SH-SY5Y (cell line): ENCODE measurements around the gene ITFG1.

Experiments used
- GATA2 ChIP-seq: IDR thresholded peaks from 2 replicates; pipeline ENCODE4 v1.6.1; 2011; ENCODE audit warnings: mild to moderate bottlenecking, low read depth, low read length
- GATA3 ChIP-seq: IDR thresholded peaks from 2 replicates; pipeline ENCODE4 v1.6.1; 2011; ENCODE audit warnings: low read depth, mild to moderate bottlenecking, low read length, moderate library complexity

The ITFG1 gene

DNA sequence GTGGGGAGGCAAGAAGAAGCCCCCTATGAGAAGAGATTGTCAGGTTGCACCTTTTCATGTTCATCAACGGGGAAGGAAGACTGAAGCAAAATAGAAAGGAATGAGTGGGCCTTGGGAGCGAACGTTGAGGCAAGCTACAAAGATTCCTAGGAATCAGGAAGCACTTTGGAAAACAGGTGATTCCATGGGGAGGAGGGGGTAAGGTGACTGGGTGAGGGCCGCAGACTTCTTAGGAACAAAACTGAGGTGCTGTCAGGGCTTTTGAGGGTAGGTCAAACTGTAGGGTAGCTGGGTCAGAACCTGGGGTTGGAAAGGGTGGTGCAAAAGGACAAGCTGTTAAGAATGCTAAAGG lies 528 bp downstream of the ITFG1 start:
- TF ChIP-seq GATA2, result no peak
- TF ChIP-seq GATA3, result no peak

DNA sequence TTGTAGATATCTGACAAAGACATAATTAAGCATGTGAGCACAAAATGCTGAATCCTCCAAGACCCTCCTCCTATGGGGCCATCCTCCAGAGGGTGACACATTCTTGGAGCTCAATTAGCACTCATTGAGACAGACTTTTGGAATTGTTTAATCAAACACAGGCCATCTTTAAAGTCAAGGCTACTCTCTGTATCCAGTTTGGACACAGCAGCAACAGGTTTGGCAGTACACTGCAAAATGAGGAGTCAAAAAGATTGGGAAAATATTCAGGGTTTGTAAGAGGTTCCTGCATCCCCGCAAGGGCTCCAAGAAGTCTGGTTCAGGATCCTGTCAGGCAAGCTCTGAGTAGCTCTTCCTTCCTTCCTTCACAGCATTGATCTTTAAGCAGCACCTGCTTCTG lies 1.3 kb downstream of the ITFG1 start:
- no peak for TF ChIP-seq GATA3
- no peak for TF ChIP-seq GATA2

DNA sequence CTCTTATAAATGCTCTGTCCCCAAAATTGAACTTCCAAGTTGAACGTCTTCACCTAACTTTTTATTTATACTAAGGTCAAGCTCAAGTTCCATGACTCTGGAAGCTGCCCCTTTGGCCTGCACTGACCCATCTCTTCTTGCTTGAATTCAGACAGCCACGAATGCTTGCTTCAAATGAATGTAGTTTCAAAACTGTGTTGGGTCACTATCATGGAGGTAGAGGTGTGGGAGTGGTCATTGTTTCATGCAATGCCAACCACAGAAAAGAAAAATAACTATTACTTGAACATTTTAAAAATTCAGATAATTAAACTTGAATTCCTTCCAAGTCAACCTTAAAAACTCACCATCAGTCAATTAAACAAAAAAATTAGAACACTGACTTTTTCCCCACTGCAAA lies 2.5 kb downstream of the ITFG1 start:
- no peak for TF ChIP-seq GATA2
- no peak for TF ChIP-seq GATA3

DNA sequence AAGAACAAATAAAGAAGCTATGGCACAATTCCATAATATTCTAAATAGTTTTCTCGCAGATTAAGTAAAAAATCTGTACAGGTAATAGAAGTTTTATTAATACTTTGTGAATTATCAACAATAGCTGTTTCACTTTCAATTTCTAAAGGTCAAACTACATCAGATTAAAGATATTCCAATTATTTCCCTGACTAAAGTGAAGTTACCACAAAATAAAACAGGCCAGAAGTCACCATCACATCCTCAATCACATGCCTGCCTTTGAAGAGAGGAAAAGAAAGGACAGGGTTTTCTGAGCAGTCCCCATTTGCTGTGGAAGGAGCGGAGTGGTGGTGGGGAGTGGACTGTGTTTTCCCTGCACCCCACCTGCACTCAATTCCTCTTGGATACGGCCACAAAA lies 11.1 kb downstream of the ITFG1 start:
- no peak for TF ChIP-seq GATA2
- no peak for TF ChIP-seq GATA3

DNA sequence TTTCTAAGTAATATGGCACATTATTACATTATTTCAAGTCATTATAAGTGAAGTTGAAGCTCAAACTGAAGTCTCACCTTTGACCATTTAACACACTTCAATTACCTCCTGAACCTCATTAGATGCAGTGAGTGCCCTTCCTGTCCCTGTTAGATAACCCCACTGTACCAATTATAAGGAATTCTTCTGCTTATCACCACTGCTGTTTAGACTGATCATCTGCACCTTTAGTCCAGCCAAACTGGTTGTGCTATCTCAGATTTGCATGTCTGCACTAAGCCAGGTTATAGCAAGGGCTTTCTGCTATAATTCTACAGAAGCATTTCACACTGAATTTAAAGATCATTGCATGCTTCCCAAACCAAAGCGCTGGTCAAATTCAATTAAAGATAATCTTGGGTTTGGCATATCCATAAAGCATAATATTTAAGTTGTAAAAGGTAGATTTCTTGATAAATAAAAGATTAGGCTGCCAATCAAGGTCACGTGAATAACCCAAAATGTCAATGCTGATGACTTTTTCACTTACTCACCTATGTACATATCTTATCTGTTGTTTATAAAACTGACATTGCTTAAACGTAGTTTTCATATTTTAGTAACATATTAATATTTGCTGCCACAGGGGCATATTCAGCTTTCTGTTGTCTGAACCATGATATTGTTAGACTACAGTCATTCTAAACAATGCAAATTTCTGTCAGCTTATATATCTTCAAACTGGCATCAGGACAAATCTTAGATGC lies 11.9 kb downstream of the ITFG1 start:
- TF ChIP-seq GATA2 (no peak), GATA3 (no peak)

DNA sequence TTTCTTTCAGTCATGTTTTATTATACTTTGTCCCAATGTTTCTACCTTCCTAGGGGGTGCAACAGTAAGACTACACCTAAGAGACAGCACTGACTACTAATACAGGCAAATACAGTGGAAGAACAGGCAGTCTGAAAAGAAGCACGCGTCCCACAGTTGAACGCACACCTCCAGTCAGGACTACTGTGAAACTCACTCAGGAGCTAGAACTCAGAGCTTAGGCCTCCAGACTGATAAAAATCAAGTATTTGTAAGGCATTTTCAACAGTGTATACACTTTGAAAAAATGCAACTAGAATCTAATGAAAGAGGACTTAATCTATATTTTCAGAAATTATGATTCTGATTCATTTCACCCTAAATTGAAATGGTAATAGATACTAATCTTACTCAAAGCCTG lies 14.4 kb downstream of the ITFG1 start:
- no peak for TF ChIP-seq GATA2
- no peak for TF ChIP-seq GATA3

DNA sequence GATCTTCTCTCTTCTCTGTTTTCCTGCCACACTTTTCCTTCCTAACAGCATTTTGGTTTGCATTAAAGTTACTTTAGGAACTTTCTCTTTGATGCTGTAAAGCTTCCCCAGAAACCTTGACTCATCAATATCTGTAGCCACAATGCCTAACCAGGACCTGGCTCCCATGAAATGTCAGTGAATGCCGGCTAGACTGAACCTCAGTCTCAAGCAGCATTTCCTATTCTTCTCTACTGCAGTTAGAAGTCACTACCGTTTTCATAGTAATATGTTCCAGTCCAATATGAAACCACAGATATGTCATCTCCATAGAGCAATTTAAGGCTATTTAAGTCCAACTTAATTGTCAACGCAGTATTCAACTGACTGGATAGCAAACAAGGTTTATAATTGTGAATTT lies 28.9 kb downstream of the ITFG1 start:
- TF ChIP-seq GATA3 (no peak), GATA2 (no peak)

DNA sequence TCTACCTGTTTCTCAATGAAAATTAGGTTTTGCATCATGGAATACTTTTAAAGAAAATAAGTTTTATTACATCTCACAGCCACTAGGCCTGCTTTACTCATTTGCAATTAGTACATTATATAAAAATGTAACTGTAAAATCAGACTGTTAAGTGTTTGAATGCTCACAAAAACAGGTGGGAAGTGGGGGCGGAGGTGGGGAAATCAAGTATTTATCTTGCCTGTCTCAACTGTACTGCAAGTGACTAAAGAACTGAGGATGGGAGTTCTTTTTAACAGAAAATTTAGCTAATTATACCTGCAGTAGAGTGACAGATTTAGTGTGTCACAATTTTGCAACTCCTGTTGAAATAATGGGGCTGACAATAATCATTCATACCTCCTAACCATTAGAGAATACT lies 34.1 kb downstream of the ITFG1 start:
- TF ChIP-seq GATA3 (no peak), GATA2 (no peak)

DNA sequence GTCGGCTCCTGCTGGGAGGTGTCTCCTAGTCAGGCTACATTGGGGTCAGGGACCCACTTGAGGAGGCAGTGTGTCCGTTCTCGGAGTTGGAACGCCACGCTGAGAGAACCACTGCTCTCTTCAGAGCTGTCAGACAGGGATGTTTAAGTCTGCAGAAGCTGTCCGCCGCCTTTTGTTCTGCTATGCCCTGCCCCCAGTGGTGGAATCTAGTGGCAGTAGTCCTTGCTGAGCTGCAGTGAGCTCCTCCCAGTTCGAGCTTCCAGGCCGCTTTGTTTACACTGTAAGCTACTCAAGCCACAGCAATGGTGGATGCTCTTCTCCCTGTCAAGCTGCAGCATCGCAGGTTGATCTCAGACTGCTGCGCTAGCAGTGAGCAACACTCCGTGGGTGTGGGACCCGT lies 36.0 kb downstream of the ITFG1 start:
- TF ChIP-seq GATA2, result no peak
- no peak for TF ChIP-seq GATA3

DNA sequence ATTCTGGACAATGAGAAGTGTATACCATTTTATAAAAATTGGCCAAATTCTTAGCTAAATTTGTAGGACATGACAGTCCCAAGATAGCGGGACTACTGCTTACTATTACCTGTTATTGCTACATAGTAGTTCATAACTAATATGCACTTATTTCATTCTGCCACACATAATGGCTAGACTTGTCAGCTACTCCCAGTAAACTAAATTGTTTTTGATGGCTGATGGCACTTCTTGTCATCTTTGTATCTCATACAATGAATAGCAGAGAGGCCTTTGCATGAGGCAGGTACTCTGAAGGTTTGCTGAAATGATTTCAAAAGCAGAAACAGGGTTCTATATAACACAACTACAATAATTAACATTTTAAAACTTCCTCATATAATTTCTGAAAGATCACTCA lies 44.0 kb downstream of the ITFG1 start:
- TF ChIP-seq GATA3, result no peak

DNA sequence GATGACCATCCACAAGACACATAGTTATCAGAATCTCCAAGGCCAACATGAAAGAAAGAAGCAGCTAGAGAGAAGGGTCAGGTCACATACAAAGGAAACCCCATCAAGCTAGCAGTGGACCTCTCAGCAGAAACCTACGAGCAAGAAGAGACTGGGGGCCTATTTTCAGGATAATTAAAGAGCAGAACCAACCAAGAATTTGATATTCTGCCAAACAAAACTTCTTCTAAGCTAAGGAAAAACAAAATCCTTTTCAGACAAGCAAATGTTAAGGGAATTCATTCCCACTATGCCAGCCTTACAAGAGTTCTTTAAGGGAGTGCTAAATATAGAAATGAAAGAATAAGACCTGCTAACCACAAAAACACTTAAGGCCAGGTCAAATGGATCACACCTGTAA lies 47.8 kb downstream of the ITFG1 start:
- TF ChIP-seq GATA2 (no peak), GATA3 (no peak)

DNA sequence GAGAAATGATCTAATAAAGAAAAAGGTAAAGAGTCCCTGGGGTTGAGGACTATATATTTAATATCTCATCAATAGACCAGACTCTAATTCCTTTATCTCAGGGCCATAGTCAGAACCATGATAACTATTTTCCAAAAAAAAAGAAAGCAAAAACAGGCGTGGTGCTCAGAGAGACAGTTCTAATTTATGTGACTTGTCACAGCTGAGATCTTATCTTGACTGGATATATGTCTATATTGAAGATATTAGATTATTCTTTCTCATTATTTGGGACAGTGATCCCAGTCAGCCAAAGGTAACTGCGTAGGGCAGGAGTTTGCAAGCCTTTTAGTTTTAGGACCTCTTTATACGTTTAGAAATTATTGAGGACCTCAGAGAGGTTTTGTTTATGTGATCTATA lies 52.4 kb downstream of the ITFG1 start:
- TF ChIP-seq GATA3 (no peak), GATA2 (peak; percentile 8; the same call in 1 of the 2 replicates)

DNA sequence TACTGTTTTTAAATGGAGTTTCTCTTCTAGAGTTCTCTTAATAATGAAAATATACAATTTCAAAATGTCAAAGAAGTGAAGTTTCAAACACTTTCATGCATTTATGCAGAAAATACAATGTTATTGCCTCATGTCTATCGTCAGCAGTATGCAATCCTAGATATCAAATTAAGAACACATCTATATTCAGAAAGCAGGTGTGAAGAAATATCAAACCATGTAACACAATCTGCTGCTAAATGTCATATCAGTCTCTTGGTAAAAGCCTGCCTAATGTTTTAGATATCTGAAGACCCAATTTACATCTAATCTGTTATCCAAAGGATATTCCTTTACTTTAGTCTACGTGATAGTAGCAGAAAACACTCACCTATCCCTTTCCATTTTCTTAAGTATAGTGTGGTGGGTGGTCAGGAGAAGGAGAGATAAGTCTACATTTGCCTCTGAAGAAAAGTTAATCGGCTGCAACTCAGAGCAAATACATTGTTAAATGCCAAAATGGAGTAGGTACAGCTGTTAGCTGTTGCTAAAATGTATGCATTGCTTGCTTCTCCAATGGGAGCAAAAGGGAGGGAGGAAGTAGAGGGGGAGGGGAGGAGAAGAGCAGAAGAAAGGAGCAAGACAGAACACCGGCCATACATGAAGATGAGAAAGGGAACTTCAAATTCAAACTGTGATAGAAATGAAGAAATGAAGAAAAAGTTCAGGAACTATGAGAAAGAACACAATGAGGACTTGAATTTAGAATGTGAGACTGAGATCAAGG lies 64.9 kb downstream of the ITFG1 start:
- TF ChIP-seq GATA3 (no peak), GATA2 (no peak)

DNA sequence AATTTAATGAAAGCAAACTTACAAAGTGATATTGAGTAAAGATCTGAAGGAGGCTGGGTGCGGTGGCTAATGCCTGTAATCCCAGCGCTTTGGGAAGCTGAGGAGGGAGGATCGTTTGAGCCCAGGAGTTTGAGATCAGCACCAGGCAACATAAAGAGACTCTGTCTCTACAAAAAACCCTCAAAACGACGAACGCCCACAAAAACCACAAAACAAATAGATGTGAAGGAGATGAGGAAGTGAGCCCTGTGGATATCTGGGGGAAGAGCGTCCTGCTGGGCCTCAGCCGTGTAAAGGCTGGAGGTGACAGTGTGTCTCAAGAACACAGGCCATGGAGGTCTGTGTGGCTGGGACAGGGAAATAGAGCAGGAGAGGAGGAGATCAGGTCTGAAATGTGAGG lies 68.8 kb downstream of the ITFG1 start:
- TF ChIP-seq GATA3, result no peak
- no peak for TF ChIP-seq GATA2

DNA sequence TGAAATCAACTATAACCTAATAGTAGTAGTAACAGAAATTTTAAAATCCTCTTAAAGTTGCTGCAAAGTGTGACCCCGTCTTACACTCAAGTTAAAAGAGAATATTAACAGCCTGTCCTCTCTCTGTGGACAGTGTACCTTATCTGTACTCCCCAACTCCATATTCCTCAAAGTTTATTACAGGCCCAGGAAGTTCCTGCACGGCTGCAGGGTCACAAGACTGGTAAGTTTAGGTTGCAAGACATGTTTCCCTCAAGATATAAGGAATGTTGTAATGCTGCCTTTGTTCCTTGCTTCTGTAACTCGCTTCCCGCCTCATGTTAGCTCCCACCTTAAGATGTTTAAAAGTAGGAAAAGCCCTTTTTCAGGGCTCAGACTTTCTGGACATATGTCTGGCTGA lies 72.2 kb downstream of the ITFG1 start:
- TF ChIP-seq GATA2 (no peak), GATA3 (no peak)
